Naive thymus-derived CD4-positive, alpha-beta T cell (primary cell): Measurements from ENCODE around the gene CD151. TPM values are rescaled to one million over a fixed set of nuclear protein-coding genes. Genes with fewer than 3 reads are reported as not detected.

Source experiments
- ATAC-seq: fragments of 150-1000 bp; cut with Tn5 transposase; 2 replicates; pipeline ENCODE4 v1.10.0; 2021; ENCODE audit warnings: mild to moderate bottlenecking, moderate library complexity
- CTCF ChIA-PET: fragments of 350-600 bp; sonication (Branson Sonifier 250); formaldehyde crosslinking; loops from one replicate; lab custom pipeline; 2021; ENCODE audit warnings: antibody characterized with exemption; lab: Charles Lee
- POLR2A ChIA-PET: fragments of 350-600 bp; sonication (Branson Sonifier 250); formaldehyde crosslinking; loops from one replicate; lab custom pipeline; 2021; ENCODE audit warnings: antibody characterized with exemption, inconsistent platforms; lab: Charles Lee
- DNase-seq, 9 donors: peaks; one replicate each; pipeline versions ENCODE4 v3.0.0 to v3.0.0-alpha.2; 2020 to 2022; ENCODE audit warnings: mixed read lengths in 1 of 9
- H3K27ac ChIP-seq: one replicate; pipeline ENCODE4 v1.7.0; 2013; ENCODE audit warnings: mild to moderate bottlenecking, low read depth, low read length, moderate library complexity
- H3K27me3 ChIP-seq, 2 donors: one replicate each; pipeline ENCODE4 v1.7.0; 2013; ENCODE audit warnings: low read length in 2 of 2, mild to moderate bottlenecking in 2 of 2, moderate library complexity in 2 of 2; ENCODE audit not compliant: control insufficient read depth in 2 of 2, insufficient read depth in 2 of 2
- H3K36me3 ChIP-seq, 3 experiments: 1 replicate in 2 of 3; 2 replicates in 1 of 3; pipeline ENCODE4 v1.7.0; 2013; ENCODE audit warnings: low read length in 3 of 3, mild to moderate bottlenecking in 3 of 3, moderate library complexity in 1 of 3; ENCODE audit not compliant: insufficient read depth in 3 of 3, control insufficient read depth in 2 of 3
- H3K4me1 ChIP-seq, 2 donors: one replicate each; pipeline ENCODE4 v1.7.0; 2013; ENCODE audit warnings: low read length in 2 of 2, mild to moderate bottlenecking in 2 of 2, moderate library complexity in 1 of 2; ENCODE audit not compliant: control insufficient read depth in 2 of 2, insufficient read depth in 2 of 2
- H3K4me3 ChIP-seq: 2 replicates; pipeline ENCODE4 v1.7.0; 2013; ENCODE audit warnings: mild to moderate bottlenecking, low read length
- H3K9me3 ChIP-seq, 3 experiments: 1 replicate in 2 of 3; 2 replicates in 1 of 3; pipeline ENCODE4 v1.7.0; 2013; ENCODE audit warnings: low read length in 3 of 3; ENCODE audit not compliant: control insufficient read depth in 2 of 3
- H3K27ac Mint-ChIP-seq, 9 donors: one replicate each; pipeline ENCODE4 v1.8.0; 2020 to 2022; ENCODE audit warnings: mixed read lengths in 9 of 9, mild to moderate bottlenecking in 8 of 9, moderate library complexity in 5 of 9, inconsistent platforms in 2 of 9
- H3K27me3 Mint-ChIP-seq, 5 donors: one replicate each; pipeline ENCODE4 v1.8.0; 2021 to 2022; ENCODE audit warnings: mixed read lengths in 5 of 5, mild to moderate bottlenecking in 1 of 5
- H3K36me3 Mint-ChIP-seq, 5 donors: one replicate each; pipeline ENCODE4 v1.8.0; 2020 to 2022; ENCODE audit warnings: mixed read lengths in 5 of 5, mild to moderate bottlenecking in 3 of 5, inconsistent platforms in 1 of 5
- H3K4me1 Mint-ChIP-seq, 7 donors: one replicate each; pipeline ENCODE4 v1.8.0; 2020 to 2022; ENCODE audit warnings: mixed read lengths in 7 of 7, mild to moderate bottlenecking in 3 of 7, inconsistent platforms in 1 of 7
- H3K4me3 Mint-ChIP-seq, 10 donors: one replicate each; pipeline ENCODE4 v1.8.0; 2020 to 2022; ENCODE audit warnings: mild to moderate bottlenecking in 10 of 10, mixed read lengths in 10 of 10, moderate library complexity in 6 of 10, inconsistent platforms in 2 of 10
- H3K9me3 Mint-ChIP-seq, 11 donors: one replicate each; pipeline ENCODE4 v1.8.0; 2020 to 2022; ENCODE audit warnings: mixed read lengths in 11 of 11, mild to moderate bottlenecking in 4 of 11, inconsistent platforms in 1 of 11, moderate library complexity in 1 of 11
- intact Hi-C, 2 donors: fragments of 100-400 bp; cut with micrococcal nuclease; formaldehyde crosslinking; loops; one replicate each; pipeline ENCODE4 v1.15.1; 2023
- polyA plus RNA-seq, 2 donors: library from polyadenylated mRNA; unstranded; fragments of 300-500 nt; fragmentation: Illumina TruSeq; gene quantifications; one replicate each; pipeline ENCODE4 v1.2.3, GENCODE V29; 2021
- total RNA-seq, 6 experiments: library from RNA in 5 of 6; stranded (reverse) in 5 of 6; gene quantifications; 1 replicate in 5 of 6; 2 replicates in 1 of 6; pipeline ENCODE4 v1.2.3 and lab custom pipeline; 2021 to 2026

Gene CD151
- total and polyA plus RNA-seq, 7 experiments from 2014 or later, result 4.0 to 62.9 (median 9.8) TPM

DNA sequence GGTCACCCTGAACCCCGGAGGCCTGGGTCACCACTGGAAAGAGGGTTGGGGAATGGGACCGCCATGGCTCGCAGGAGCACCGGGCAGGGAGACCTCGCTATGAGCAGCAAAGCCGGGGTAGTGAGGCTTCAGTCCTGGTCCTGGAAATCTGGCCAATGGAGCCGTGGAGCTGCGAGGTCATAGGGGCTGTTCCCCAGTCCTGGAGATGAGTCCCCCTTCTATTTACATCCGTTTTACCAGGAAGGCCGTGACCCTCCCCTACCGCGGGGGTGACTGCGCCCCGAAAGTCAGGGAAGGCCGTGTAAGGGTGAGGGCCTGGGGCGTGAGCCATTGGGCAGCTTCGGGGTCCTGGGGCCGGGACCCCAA, 28.2 kb upstream of the CD151 start:
- H3K9me3 ChIP-seq, result no peaks in the 10 kb centered on the region
- no peaks in the 10 kb centered on the region for H3K27me3 ChIP-seq
- no peak for ATAC-seq
- H3K36me3 ChIP-seq, result peaks cover 0 to 34% (median 5%) of the 10 kb centered on the region in 3 experiments
- Mint-ChIP-seq H3K36me3 (peaks cover 0 to 5% (median 0%) of the 10 kb centered on the region in 5 donors), H3K27ac (peak overlapping the region in 7 of 9 donors; percentile 43 to 84 (median 66)), H3K4me1 (peaks cover 0 to 26% (median 20%) of the 10 kb centered on the region in 7 donors), H3K4me3 (peak overlapping the region; percentile 69 to 88 (median 78)), H3K27me3 (no peaks in the 10 kb centered on the region), H3K9me3 (peaks cover 0 to 2% (median 0%) of the 10 kb centered on the region in 11 donors)
- ChIA-PET CTCF (interaction anchor here (0.9 kb wide), 1 partner anchor 12 kb away, joined by 3 read pairs; no protein-coding TSS in a partner anchor), POLR2A (interaction anchor here (1.0 to 8.5 kb wide), 7 partner anchors 8 to 298 kb away, joined by 3 to 66 read pairs (median 5); partner anchors contain the start of genes PNPLA2, POLR2L, RNH1 and TSPAN4)
- H3K4me3 ChIP-seq, result peak overlapping the region; percentile 66
- peak overlapping the region; percentile 91 for H3K27ac ChIP-seq
- peaks cover 15 to 17% of the 10 kb centered on the region in 2 donors for H3K4me1 ChIP-seq
- no peak for DNase-seq
- intact Hi-C loops, result loop anchor here in 1 of 2 donors (2.0 kb wide), 1 partner anchor 110 kb away; the partner anchor contains the start of genes DEAF1 and TMEM80

DNA sequence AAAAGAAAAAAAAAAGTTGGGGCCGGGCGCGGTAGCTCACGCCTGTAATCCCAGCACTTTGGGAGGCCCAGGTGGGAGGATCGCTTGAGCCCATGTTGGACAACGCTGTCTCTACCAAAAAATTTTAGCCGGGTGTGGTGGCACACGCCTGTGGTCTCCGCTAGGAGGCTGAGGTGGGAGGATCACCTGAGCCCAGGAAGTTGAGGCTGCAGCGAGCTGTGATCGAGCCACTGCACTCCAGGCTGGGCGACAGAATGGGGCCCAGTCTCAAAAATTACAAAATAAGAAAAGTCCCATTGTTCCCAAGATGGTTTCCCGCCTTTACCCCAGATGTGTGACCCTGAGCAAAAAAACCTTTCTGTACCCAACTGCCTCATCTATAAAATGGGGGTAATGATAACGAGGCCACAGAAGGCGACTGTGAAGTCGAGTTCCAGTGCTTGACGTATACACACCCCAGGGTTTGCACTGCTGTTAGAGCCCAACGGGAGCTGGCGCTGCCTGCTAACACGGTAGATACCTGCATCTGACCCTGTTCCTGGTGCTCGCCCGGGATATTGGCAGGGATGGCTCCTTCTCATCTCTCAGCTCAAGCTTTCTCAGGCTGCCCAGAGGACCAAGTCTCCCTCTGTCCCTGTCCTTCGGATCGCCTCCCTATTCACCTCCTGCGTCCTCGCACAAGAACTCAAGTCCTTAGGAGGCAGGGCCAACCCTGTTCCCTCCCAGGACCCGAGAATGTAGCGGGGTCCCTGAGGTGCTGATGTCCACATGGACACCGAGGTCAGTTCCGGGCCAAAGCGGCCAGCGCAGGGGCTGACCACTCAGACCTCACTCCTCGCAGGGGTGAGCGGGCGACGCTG, 24.1 kb upstream of the CD151 start:
- peaks cover 0 to 3% (median 0%) of the 10 kb centered on the region in 11 donors for H3K9me3 Mint-ChIP-seq
- peaks cover 8 to 53% (median 38%) of the 10 kb centered on the region in 7 donors for H3K4me1 Mint-ChIP-seq
- peak overlapping the region; percentile 96 for H3K27ac ChIP-seq
- H3K27me3 ChIP-seq, result no peaks in the 10 kb centered on the region
- CTCF ChIA-PET, result no interaction called here
- H3K4me3 Mint-ChIP-seq, result peak overlapping the region; percentile 88 to 96 (median 95)
- H3K36me3 Mint-ChIP-seq, result peaks cover 0 to 16% (median 0%) of the 10 kb centered on the region in 5 donors
- H3K27ac Mint-ChIP-seq, result peak overlapping the region; percentile 91 to 99 (median 97)
- POLR2A ChIA-PET, result interaction anchor here (0.7 to 2.2 kb wide), 15 partner anchors 10 to 571 kb away, joined by 3 to 51 read pairs (median 4); partner anchors contain the start of genes DEAF1, PNPLA2, SLC25A22 and TMEM80
- ATAC-seq, result no peak
- H3K27me3 Mint-ChIP-seq, result no peaks in the 10 kb centered on the region
- H3K4me1 ChIP-seq, result peaks cover 32 to 33% of the 10 kb centered on the region in 2 donors
- no peaks in the 10 kb centered on the region for H3K9me3 ChIP-seq
- peaks cover 10 to 28% (median 12%) of the 10 kb centered on the region in 3 experiments for H3K36me3 ChIP-seq
- intact Hi-C loops, result loop anchor here (1.0 to 2.0 kb wide), 11 partner anchors 11 to 1592 kb away; partner anchors contain the start of genes PHRF1 (in 2 of the 2), GATD1 (in 1 of the 2), POLR2L (in 1 of the 2) and RNH1 (in 1 of the 2)
- peak in 1 of 9 donors; percentile 46 for DNase-seq
- H3K4me3 ChIP-seq, result peak overlapping the region; percentile 96

GRCh38 chr11:809287-810039, 23.3 kb upstream of the CD151 start, which contains the start of gene RPLP2:
Gene RPLP2 (plus strand): TSS chr11:809967. CDS start chr11:810235, 268 bp downstream.
- peak; percentile 95 to 99 (median 98) for DNase-seq
- CTCF ChIA-PET, result interaction anchor here (0.6 kb wide), 1 partner anchor 64 kb away, joined by 4 read pairs; no protein-coding TSS in a partner anchor
- POLR2A ChIA-PET, result interaction anchor here (0.6 to 2.2 kb wide), 14 partner anchors 9 to 572 kb away, joined by 3 to 51 read pairs (median 4); partner anchors contain the start of genes DEAF1, PNPLA2, SLC25A22 and TMEM80
- Histone ChIP-seq H3K36me3 (peaks cover 10 to 33% (median 12%) of the 10 kb centered on the region in 3 experiments), H3K27me3 (no peaks in the 10 kb centered on the region), H3K4me1 (peaks cover 24 to 26% of the 10 kb centered on the region in 2 donors), H3K9me3 (no peaks in the 10 kb centered on the region), H3K4me3 (peak within 1 kb of the TSS; percentile 96), H3K27ac (peak within 1 kb of the TSS; percentile 96)
- peak; percentile 90 for ATAC-seq
- Mint-ChIP-seq H3K9me3 (peaks cover 0 to 3% (median 0%) of the 10 kb centered on the region in 11 donors), H3K36me3 (peaks cover 0 to 16% (median 0%) of the 10 kb centered on the region in 5 donors), H3K4me1 (peaks cover 8 to 51% (median 32%) of the 10 kb centered on the region in 7 donors), H3K27me3 (no peaks in the 10 kb centered on the region), H3K27ac (peak within 1 kb of the TSS; percentile 91 to 99 (median 97)), H3K4me3 (peak within 1 kb of the TSS; percentile 88 to 96 (median 95))
- intact Hi-C loops, result loop anchor here (1.0 to 2.0 kb wide), 11 partner anchors 10 to 1591 kb away; partner anchors contain the start of genes PHRF1 (in 2 of the 2), GATD1 (in 1 of the 2), POLR2L (in 1 of the 2) and RNH1 (in 1 of the 2)

DNA sequence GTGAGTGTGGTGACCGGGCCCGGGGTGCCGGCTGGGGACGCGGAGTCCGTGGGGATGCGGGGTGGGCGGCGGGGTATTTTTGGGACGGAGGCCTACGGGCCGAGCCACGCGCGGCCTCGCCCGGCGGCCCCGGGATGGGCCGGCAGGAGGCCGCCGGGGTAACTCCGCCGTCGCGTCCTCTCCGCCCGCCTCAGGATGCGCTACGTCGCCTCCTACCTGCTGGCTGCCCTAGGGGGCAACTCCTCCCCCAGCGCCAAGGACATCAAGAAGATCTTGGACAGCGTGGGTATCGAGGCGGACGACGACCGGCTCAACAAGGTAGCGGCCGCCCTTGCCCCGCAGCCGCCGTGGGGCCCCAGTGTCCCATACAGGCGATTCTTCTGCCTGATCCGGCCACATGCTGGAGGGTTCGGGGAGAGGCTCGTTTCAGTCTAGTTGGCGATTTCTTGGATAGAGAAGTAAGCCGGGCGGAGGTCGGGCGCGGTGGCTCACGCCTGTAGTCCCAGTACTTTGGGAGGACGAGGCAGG, 22.6 kb upstream of the CD151 start:
- Histone ChIP-seq H3K36me3 (peaks cover 10 to 33% (median 12%) of the 10 kb centered on the region in 3 experiments), H3K9me3 (no peaks in the 10 kb centered on the region), H3K4me1 (peaks cover 22 to 25% of the 10 kb centered on the region in 2 donors), H3K27me3 (no peaks in the 10 kb centered on the region), H3K27ac (peak overlapping the region; percentile 96), H3K4me3 (peak overlapping the region; percentile 96)
- Mint-ChIP-seq H3K27ac (peak overlapping the region; percentile 91 to 99 (median 97)), H3K9me3 (peaks cover 0 to 3% (median 0%) of the 10 kb centered on the region in 11 donors), H3K27me3 (no peaks in the 10 kb centered on the region), H3K4me1 (peaks cover 8 to 50% (median 31%) of the 10 kb centered on the region in 7 donors), H3K4me3 (peak overlapping the region; percentile 88 to 96 (median 95)), H3K36me3 (peaks cover 0 to 16% (median 0%) of the 10 kb centered on the region in 5 donors)
- ATAC-seq (peak; percentile 16), DNase-seq (no peak)
- POLR2A ChIA-PET, result interaction anchor here (0.6 to 2.2 kb wide), 13 partner anchors 9 to 573 kb away, joined by 3 to 51 read pairs (median 5); partner anchors contain the start of genes DEAF1, PNPLA2, SLC25A22 and TMEM80
- intact Hi-C loops, result no loop called here
- CTCF ChIA-PET, result interaction anchor here (0.6 to 1.3 kb wide), 2 partner anchors 9 to 65 kb away, joined by 3 to 4 read pairs; no protein-coding TSS in a partner anchor

- no peaks in the 10 kb centered on the region for H3K27me3 ChIP-seq
- CTCF ChIA-PET, result interaction anchor here (1.3 kb wide), 1 partner anchor 8 kb away, joined by 3 read pairs; no protein-coding TSS in a partner anchor
- Mint-ChIP-seq H3K27me3 (no peaks in the 10 kb centered on the region), H3K36me3 (peaks cover 0 to 16% (median 0%) of the 10 kb centered on the region in 5 donors), H3K27ac (peak overlapping the region; percentile 74 to 99 (median 87)), H3K9me3 (peaks cover 0 to 3% (median 0%) of the 10 kb centered on the region in 11 donors), H3K4me3 (peak overlapping the region; percentile 79 to 96 (median 90)), H3K4me1 (peaks cover 8 to 44% (median 31%) of the 10 kb centered on the region in 7 donors)
- intact Hi-C loops, result no loop called here
- H3K9me3 ChIP-seq, result no peaks in the 10 kb centered on the region
- peaks cover 10 to 33% (median 12%) of the 10 kb centered on the region in 3 experiments for H3K36me3 ChIP-seq
- no peak for ATAC-seq
- peaks cover 22 to 25% of the 10 kb centered on the region in 2 donors for H3K4me1 ChIP-seq
- DNase-seq, result no peak
- H3K27ac ChIP-seq, result peak overlapping the region; percentile 96
- H3K4me3 ChIP-seq, result peak overlapping the region; percentile 96
- POLR2A ChIA-PET, result interaction anchor here (0.7 to 2.2 kb wide), 4 partner anchors 8 to 238 kb away, joined by 4 to 28 read pairs (median 4); no protein-coding TSS in a partner anchor
Observed at GRCh38 chr11:811446-812245, 21.1 kb upstream of the CD151 start.
